Measurements from ENCODE around the gene ANKRD62.

GRCh38 chr18:12048827-12049175 is 44.8 kb upstream of the ANKRD62 start:
- TF ChIP-seq RBAK (tag by site-specific recombination; IDR thresholded peaks at IDR 0.05) = no peak
- TF ChIP-seq ZNF155 (tag by site-specific recombination; IDR thresholded peaks at IDR 0.05) = no peak
- TF ChIP-seq ZNF274 (IDR thresholded peaks at IDR 0.05; ENCODE audit: low read length) = no peak
- TF ChIP-seq ZNF274 (tag by site-specific recombination; IDR thresholded peaks at IDR 0.05; ENCODE audit: borderline replicate concordance) = no peak
- TF ChIP-seq ZBTB48 (tag by site-specific recombination; IDR thresholded peaks at IDR 0.05) = no peak
- TF ChIP-seq, protein P1, sequence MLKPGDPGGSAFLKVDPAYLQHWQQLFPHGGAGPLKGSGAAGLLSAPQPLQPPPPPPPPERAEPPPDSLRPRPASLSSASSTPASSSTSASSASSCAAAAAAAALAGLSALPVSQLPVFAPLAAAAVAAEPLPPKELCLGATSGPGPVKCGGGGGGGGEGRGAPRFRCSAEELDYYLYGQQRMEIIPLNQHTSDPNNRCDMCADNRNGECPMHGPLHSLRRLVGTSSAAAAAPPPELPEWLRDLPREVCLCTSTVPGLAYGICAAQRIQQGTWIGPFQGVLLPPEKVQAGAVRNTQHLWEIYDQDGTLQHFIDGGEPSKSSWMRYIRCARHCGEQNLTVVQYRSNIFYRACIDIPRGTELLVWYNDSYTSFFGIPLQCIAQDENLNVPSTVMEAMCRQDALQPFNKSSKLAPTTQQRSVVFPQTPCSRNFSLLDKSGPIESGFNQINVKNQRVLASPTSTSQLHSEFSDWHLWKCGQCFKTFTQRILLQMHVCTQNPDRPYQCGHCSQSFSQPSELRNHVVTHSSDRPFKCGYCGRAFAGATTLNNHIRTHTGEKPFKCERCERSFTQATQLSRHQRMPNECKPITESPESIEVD (tag by site-specific recombination; IDR thresholded peaks at IDR 0.05) = no peak
- TF ChIP-seq, protein P2, sequence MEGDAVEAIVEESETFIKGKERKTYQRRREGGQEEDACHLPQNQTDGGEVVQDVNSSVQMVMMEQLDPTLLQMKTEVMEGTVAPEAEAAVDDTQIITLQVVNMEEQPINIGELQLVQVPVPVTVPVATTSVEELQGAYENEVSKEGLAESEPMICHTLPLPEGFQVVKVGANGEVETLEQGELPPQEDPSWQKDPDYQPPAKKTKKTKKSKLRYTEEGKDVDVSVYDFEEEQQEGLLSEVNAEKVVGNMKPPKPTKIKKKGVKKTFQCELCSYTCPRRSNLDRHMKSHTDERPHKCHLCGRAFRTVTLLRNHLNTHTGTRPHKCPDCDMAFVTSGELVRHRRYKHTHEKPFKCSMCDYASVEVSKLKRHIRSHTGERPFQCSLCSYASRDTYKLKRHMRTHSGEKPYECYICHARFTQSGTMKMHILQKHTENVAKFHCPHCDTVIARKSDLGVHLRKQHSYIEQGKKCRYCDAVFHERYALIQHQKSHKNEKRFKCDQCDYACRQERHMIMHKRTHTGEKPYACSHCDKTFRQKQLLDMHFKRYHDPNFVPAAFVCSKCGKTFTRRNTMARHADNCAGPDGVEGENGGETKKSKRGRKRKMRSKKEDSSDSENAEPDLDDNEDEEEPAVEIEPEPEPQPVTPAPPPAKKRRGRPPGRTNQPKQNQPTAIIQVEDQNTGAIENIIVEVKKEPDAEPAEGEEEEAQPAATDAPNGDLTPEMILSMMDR (tag by site-specific recombination; IDR thresholded peaks at IDR 0.05) = no peak
- no peak for TF ChIP-seq SALL2 (tag by site-specific recombination; IDR thresholded peaks at IDR 0.05; ENCODE audit: borderline replicate concordance)
- TF ChIP-seq ZBTB17 (tag by site-specific recombination; IDR thresholded peaks at IDR 0.05) = no peak
- no peak for TF ChIP-seq ZBTB7A (tag by site-specific recombination; IDR thresholded peaks at IDR 0.05; ENCODE audit: low read depth)
- TF ChIP-seq PRDM1 (tag by site-specific recombination; IDR thresholded peaks at IDR 0.05) = no peak
- no peak for TF ChIP-seq ZFP37 (tag by site-specific recombination; IDR thresholded peaks at IDR 0.05)
- no peak for TF ChIP-seq ZNF169 (tag by site-specific recombination; IDR thresholded peaks at IDR 0.05)
- no peak for TF ChIP-seq ZNF558 (tag by site-specific recombination; IDR thresholded peaks at IDR 0.05)
- no peak for TF ChIP-seq ZNF311 (tag by site-specific recombination; IDR thresholded peaks at IDR 0.05; ENCODE audit: borderline replicate concordance)

All from HEK293 (cell line).